ENCODE results near the gene PRKACA. TPM values are rescaled to one million over a fixed set of nuclear protein-coding genes. Genes with fewer than 3 reads are reported as not detected.

Gene PRKACA
- polyA plus RNA-seq, 4 donors, result 34.7 to 66.1 (median 44.1) TPM

DNA sequence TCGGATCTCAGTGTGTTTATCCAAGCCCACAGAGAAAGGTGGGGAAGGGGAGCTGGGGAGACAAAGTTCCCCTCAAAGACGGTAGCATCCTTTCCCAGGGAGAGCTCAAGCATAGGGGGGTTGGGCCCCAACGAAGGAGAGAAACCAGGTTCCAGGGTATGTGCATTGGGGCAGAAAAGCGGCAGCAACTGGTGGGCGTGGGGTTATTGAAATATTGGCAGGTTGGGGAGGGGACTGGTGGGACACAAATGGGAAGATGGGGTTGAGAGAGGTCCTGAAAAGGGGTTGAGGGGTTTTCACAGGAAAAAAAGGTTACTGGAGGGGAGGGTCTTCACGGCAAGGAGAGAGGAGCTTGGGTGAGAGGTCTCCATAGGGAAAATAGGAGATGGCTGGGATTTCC, 17.8 kb upstream of the PRKACA start:
- peaks cover 0 to 9% (median 0%) of the 10 kb centered on the region in 3 donors for H3K4me1 ChIP-seq (ENCODE audit: control insufficient read depth in 3 of 3, insufficient read depth in 2 of 3, low read depth in 1 of 3, low read length in 2 of 3)
- no peaks in the 10 kb centered on the region for H3K27me3 ChIP-seq (ENCODE audit: control insufficient read depth in 3 of 3, insufficient read depth in 3 of 3, low read length in 3 of 3)
- H3K4me3 ChIP-seq (ENCODE audit: low read depth in 1 of 3, low read length in 3 of 3), result peak overlapping the region in 1 of 3 donors; percentile 57
- H3K27ac ChIP-seq (ENCODE audit: low read depth in 1 of 3, low read length in 2 of 3), result no peak overlapping the region
- H3K36me3 ChIP-seq (ENCODE audit: control insufficient read depth in 3 of 3, insufficient read depth in 2 of 3, low read depth in 1 of 3, low read length in 3 of 3), result peaks cover 0 to 4% (median 0%) of the 10 kb centered on the region in 3 donors
- FAIRE-seq (no peak), DNase-seq (no peak)
- H3K9me3 ChIP-seq (ENCODE audit: control insufficient read depth in 2 of 2, insufficient read depth in 1 of 2, low read depth in 1 of 2, low read length in 1 of 2), result no peaks in the 10 kb centered on the region
- 14 to 31% (median 14%) methylated on average over 6 of the region's 6 CpGs for WGBS, 3 donors

DNA sequence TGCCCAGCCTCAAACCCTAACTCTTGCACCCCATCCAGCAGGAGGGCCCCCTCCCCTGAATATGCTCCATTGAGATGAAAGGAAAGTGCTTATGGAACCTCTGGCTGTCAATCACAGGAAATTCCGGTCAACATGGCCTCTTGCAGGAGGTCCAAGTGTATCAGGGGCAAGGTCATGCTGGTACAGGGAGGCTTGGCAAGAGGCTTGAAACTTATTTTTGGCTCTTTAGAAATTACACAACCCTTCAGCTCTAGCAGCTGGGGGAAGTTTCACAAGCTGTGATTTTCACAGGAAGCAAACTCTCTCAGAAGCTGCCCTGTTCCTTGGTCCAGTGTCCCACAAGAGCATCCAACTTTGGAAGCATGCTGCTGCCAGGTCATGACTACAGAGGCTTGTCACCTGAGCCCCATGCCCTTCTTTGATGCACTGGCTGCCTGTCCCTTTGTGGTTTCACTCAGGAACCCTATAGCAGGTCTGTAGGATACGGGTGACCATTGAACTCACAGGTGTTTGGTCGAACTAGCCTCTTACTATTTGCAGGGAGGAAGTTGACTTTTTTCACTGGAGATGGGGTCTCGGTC, 10.5 kb upstream of the PRKACA start:
- FAIRE-seq (no peak), DNase-seq (no peak)
- H3K27ac ChIP-seq (ENCODE audit: low read depth in 1 of 3, low read length in 2 of 3), result no peak overlapping the region
- H3K9me3 ChIP-seq (ENCODE audit: control insufficient read depth in 2 of 2, insufficient read depth in 1 of 2, low read depth in 1 of 2, low read length in 1 of 2), result no peaks in the 10 kb centered on the region
- H3K27me3 ChIP-seq (ENCODE audit: control insufficient read depth in 3 of 3, insufficient read depth in 3 of 3, low read length in 3 of 3), result no peaks in the 10 kb centered on the region
- H3K36me3 ChIP-seq (ENCODE audit: control insufficient read depth in 3 of 3, insufficient read depth in 2 of 3, low read depth in 1 of 3, low read length in 3 of 3), result peaks cover 0 to 25% (median 0%) of the 10 kb centered on the region in 3 donors
- no peak overlapping the region for H3K4me3 ChIP-seq (ENCODE audit: low read depth in 1 of 3, low read length in 3 of 3)
- H3K4me1 ChIP-seq (ENCODE audit: control insufficient read depth in 3 of 3, insufficient read depth in 2 of 3, low read depth in 1 of 3, low read length in 2 of 3), result no peaks in the 10 kb centered on the region
- 71 to 81% (median 76%) methylated on average over 4 of the region's 4 CpGs for WGBS, 3 donors

DNA sequence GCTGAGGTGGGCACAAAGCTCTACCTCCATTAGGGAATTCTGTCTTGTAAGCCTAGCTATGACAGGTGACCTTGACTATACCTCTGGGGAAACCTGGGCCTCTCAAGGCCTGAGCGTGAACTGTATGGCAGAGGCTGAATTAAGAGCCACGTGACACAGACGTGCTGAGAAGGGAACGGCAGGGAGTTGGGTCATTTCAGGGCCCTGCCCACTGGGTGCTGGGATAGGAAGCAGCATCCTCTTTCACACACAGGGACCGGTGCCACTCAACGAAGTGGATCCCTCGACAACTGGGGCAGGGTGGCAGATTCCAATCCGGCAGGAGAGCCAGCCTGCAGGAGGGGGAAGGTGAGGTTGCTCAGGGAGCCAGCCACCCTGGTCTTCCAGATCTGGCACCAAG, 9.6 kb upstream of the PRKACA start:
- Histone ChIP-seq H3K4me1 (ENCODE audit: control insufficient read depth in 3 of 3, insufficient read depth in 2 of 3, low read depth in 1 of 3, low read length in 2 of 3) (no peaks in the 10 kb centered on the region), H3K4me3 (ENCODE audit: low read depth in 1 of 3, low read length in 3 of 3) (no peak overlapping the region), H3K9me3 (ENCODE audit: control insufficient read depth in 2 of 2, insufficient read depth in 1 of 2, low read depth in 1 of 2, low read length in 1 of 2) (no peaks in the 10 kb centered on the region), H3K27me3 (ENCODE audit: control insufficient read depth in 3 of 3, insufficient read depth in 3 of 3, low read length in 3 of 3) (no peaks in the 10 kb centered on the region), H3K27ac (ENCODE audit: low read depth in 1 of 3, low read length in 2 of 3) (no peak overlapping the region), H3K36me3 (ENCODE audit: control insufficient read depth in 3 of 3, insufficient read depth in 2 of 3, low read depth in 1 of 3, low read length in 3 of 3) (peaks cover 0 to 25% (median 0%) of the 10 kb centered on the region in 3 donors)
- FAIRE-seq (no peak), DNase-seq (peak in 1 of 2 donors; percentile 52)
- WGBS, 3 donors, result 85 to 95% (median 87%) methylated on average over 8 of the region's 8 CpGs

DNA sequence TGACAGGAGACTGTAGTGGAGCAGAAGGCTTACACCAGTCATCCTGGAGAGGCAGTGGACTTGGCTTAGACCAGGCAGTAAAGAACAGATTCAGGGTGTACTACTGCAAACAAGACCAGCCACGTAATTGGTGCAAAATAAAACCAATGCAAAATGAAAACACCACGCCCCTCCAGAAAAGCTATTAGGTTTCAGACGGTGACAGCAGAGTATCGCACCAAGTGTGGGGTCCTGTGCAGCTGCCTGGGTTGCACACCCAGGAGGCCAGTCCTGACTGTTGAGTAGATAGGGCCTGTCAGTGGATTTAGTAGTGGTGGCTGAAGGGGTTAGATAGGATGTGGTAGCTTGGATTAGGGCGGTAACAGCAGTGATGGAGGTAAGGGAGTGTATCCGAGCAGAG, 5.4 kb upstream of the PRKACA start:
- WGBS, 3 donors, result 93 to 95% (median 93%) methylated on average over 6 of the region's 6 CpGs
- Histone ChIP-seq H3K27me3 (ENCODE audit: control insufficient read depth in 3 of 3, insufficient read depth in 3 of 3, low read length in 3 of 3) (no peaks in the 10 kb centered on the region), H3K27ac (ENCODE audit: low read depth in 1 of 3, low read length in 2 of 3) (no peak overlapping the region), H3K4me3 (ENCODE audit: low read depth in 1 of 3, low read length in 3 of 3) (no peak overlapping the region), H3K36me3 (ENCODE audit: control insufficient read depth in 3 of 3, insufficient read depth in 2 of 3, low read depth in 1 of 3, low read length in 3 of 3) (peaks cover 0 to 30% (median 0%) of the 10 kb centered on the region in 3 donors), H3K4me1 (ENCODE audit: control insufficient read depth in 3 of 3, insufficient read depth in 2 of 3, low read depth in 1 of 3, low read length in 2 of 3) (peaks cover 2 to 17% (median 3%) of the 10 kb centered on the region in 3 donors), H3K9me3 (ENCODE audit: control insufficient read depth in 2 of 2, insufficient read depth in 1 of 2, low read depth in 1 of 2, low read length in 1 of 2) (no peaks in the 10 kb centered on the region)
- FAIRE-seq, result no peak
- DNase-seq, result no peak

DNA sequence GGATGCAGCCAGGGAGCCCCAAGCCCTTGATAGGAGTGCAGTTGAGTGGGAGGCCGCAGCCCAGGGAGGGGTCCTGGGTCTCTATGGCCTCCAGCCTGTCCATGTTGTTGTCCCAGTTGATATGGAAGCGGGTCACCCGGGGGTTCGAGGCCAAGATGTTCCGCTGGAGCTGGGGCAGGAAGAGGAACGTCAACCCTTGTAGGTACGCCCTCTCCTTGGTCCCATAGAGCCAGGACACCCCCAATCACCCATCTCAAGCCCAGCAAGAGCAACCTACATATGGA, 2.9 kb upstream of the PRKACA start:
- DNase-seq (no peak), FAIRE-seq (no peak)
- Histone ChIP-seq H3K9me3 (ENCODE audit: control insufficient read depth in 2 of 2, insufficient read depth in 1 of 2, low read depth in 1 of 2, low read length in 1 of 2) (no peaks in the 10 kb centered on the region), H3K27me3 (ENCODE audit: control insufficient read depth in 3 of 3, insufficient read depth in 3 of 3, low read length in 3 of 3) (no peaks in the 10 kb centered on the region), H3K4me1 (ENCODE audit: control insufficient read depth in 3 of 3, insufficient read depth in 2 of 3, low read depth in 1 of 3, low read length in 2 of 3) (peaks cover 2 to 27% (median 9%) of the 10 kb centered on the region in 3 donors), H3K4me3 (ENCODE audit: low read depth in 1 of 3, low read length in 3 of 3) (no peak overlapping the region), H3K27ac (ENCODE audit: low read depth in 1 of 3, low read length in 2 of 3) (no peak overlapping the region), H3K36me3 (ENCODE audit: control insufficient read depth in 3 of 3, insufficient read depth in 2 of 3, low read depth in 1 of 3, low read length in 3 of 3) (peaks cover 0 to 19% (median 0%) of the 10 kb centered on the region in 3 donors)
- WGBS, 3 donors, result 91 to 95% (median 95%) methylated on average over 7 of the region's 7 CpGs

DNA sequence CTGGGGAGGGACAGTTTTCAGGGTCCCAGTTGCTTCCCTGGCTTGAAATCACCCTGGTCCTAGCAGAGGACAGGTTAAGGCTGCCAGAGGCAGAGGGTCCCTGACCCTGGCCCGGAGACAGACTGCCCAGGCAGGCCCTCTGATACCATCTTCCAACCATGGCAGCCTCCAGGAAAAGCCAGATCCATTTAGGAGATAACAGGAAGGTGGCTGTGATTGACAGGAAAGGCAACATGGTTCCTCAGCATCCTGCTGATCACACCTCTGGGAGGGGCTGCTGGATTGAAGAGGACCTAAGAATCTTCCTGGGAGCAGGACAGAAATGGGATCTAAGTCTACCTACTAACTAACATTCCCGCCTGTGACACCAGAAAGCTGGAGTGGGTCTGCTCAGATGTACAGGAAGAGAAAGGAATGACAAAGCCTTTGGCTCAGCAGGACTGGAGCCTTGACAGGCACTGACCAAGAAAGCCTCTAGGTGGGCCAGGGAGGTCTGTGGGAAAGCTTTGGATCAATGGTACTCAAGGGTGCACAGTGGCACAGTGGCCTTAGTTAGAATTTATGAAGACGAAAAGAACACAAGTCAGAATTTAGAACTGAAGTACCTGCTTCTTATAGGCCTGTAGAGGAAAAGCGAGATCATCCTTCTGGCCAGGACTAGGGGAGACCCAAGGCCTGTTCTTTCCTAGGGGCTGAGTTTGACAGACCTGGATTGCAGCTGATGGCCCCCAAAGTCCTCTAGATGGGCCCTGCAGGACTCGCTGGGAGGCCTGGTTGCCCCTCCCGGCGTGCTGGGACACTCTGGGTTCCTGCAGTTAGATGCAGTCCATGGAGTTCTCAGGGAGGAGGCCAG, 2.3 kb upstream of the PRKACA start:
- Histone ChIP-seq H3K4me3 (ENCODE audit: low read depth in 1 of 3, low read length in 3 of 3) (no peak overlapping the region), H3K27me3 (ENCODE audit: control insufficient read depth in 3 of 3, insufficient read depth in 3 of 3, low read length in 3 of 3) (no peaks in the 10 kb centered on the region), H3K27ac (ENCODE audit: low read depth in 1 of 3, low read length in 2 of 3) (peak overlapping the region in 2 of 3 donors; percentile 61 to 98), H3K4me1 (ENCODE audit: control insufficient read depth in 3 of 3, insufficient read depth in 2 of 3, low read depth in 1 of 3, low read length in 2 of 3) (peaks cover 2 to 27% (median 10%) of the 10 kb centered on the region in 3 donors), H3K36me3 (ENCODE audit: control insufficient read depth in 3 of 3, insufficient read depth in 2 of 3, low read depth in 1 of 3, low read length in 3 of 3) (peaks cover 0 to 16% (median 0%) of the 10 kb centered on the region in 3 donors), H3K9me3 (ENCODE audit: control insufficient read depth in 2 of 2, insufficient read depth in 1 of 2, low read depth in 1 of 2, low read length in 1 of 2) (no peaks in the 10 kb centered on the region)
- FAIRE-seq (no peak), DNase-seq (no peak)
- 84 to 89% (median 86%) methylated on average over 7 of the region's 7 CpGs for WGBS, 3 donors

DNA sequence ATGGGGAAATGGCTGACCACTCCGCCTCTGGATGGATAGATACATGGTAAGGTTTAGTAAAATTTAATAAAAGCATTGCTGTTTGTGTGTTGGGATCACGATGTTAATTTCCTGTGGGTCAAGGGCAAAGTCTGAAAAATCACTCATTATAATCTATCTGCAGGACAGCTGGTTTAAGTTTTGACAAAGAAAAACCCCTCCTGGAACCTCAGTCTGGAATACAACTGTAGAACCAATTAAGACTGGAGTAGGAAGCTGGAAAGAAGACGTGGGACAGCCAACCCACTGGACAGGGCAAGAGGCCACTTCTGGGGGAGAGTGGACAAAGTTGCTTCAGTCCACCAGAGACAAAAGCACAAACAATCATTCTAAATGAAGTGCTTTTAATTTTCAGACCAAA, 1.6 kb upstream of the PRKACA start:
- peak overlapping the region in 1 of 3 donors; percentile 56 for H3K4me3 ChIP-seq (ENCODE audit: low read depth in 1 of 3, low read length in 3 of 3)
- H3K27me3 ChIP-seq (ENCODE audit: control insufficient read depth in 3 of 3, insufficient read depth in 3 of 3, low read length in 3 of 3), result no peaks in the 10 kb centered on the region
- WGBS, 3 donors, result 26 to 47% (median 40%) methylated on average over 3 of the region's 3 CpGs
- peak overlapping the region; percentile 98 to 99 (median 98) for H3K27ac ChIP-seq (ENCODE audit: low read depth in 1 of 3, low read length in 2 of 3)
- H3K4me1 ChIP-seq (ENCODE audit: control insufficient read depth in 3 of 3, insufficient read depth in 2 of 3, low read depth in 1 of 3, low read length in 2 of 3), result peaks cover 2 to 27% (median 13%) of the 10 kb centered on the region in 3 donors
- H3K36me3 ChIP-seq (ENCODE audit: control insufficient read depth in 3 of 3, insufficient read depth in 2 of 3, low read depth in 1 of 3, low read length in 3 of 3), result peaks cover 0 to 14% (median 0%) of the 10 kb centered on the region in 3 donors
- H3K9me3 ChIP-seq (ENCODE audit: control insufficient read depth in 2 of 2, insufficient read depth in 1 of 2, low read depth in 1 of 2, low read length in 1 of 2), result no peaks in the 10 kb centered on the region
- DNase-seq (no peak), FAIRE-seq (no peak)

DNA sequence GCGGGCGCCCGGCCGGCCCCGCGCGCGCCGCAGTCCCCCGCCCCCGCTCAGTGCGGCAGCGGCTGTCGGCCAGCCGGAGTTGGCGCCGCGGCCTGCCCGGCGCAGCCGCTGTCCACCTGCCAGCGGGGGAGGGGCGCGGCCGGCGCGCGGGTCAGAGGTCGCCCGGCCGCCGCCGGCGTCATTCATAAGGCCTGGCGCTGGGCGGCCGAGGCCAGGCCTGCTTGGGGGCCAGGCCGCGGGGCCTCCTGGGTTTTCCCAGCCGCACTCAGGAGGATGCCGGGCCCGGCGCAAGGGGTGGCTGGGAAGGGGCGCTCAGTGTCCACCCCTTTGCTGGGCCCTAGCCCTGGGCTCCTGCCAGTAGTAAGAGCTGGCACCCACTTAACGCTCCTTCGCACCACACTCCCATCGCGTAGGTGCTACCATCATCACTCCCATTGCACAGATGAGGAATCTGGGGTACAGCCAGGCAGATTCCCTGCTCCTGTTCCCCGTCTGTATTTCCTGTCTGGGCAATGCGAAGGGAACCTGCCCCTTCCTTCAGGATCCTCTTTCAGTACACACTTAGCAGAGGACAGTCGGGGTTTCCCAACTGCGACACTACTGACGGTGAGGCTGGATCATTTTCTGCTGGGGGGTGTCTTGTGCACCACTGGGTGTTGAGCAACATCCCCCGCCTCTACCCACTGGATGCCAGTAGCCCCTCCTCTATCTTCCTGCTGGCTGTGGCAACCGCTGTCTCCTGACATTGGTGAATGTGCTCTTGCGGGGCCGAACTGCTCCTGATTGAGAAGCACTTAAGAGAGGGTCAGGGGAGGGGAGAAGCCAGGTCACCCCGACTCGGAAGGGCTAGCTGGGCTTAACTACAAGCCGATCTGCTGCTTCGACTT, 846 bp upstream of the PRKACA start:
- WGBS, 3 donors, result 2 to 12% (median 3%) methylated on average over 24 to 61 of the region's 61 CpGs
- no peak for FAIRE-seq

More for the DNA sequence above, 846 bp upstream of the PRKACA start:
- H3K27me3 ChIP-seq (ENCODE audit: control insufficient read depth in 3 of 3, insufficient read depth in 3 of 3, low read length in 3 of 3), result no peaks in the 10 kb centered on the region
- H3K4me3 ChIP-seq (ENCODE audit: low read depth in 1 of 3, low read length in 3 of 3), result peak overlapping the region; percentile 39 to 57 (median 56)
- peaks cover 2 to 30% (median 14%) of the 10 kb centered on the region in 3 donors for H3K4me1 ChIP-seq (ENCODE audit: control insufficient read depth in 3 of 3, insufficient read depth in 2 of 3, low read depth in 1 of 3, low read length in 2 of 3)
- no peaks in the 10 kb centered on the region for H3K9me3 ChIP-seq (ENCODE audit: control insufficient read depth in 2 of 2, insufficient read depth in 1 of 2, low read depth in 1 of 2, low read length in 1 of 2)
- peaks cover 0 to 11% (median 0%) of the 10 kb centered on the region in 3 donors for H3K36me3 ChIP-seq (ENCODE audit: control insufficient read depth in 3 of 3, insufficient read depth in 2 of 3, low read depth in 1 of 3, low read length in 3 of 3)
- DNase-seq, result peak; percentile 51 to 72
- H3K27ac ChIP-seq (ENCODE audit: low read depth in 1 of 3, low read length in 2 of 3), result peak overlapping the region; percentile 98 to 99 (median 98)
